B cell (primary cell): Measurements from ENCODE around the gene STUM. TPM values are rescaled to one million over a fixed set of nuclear protein-coding genes. Genes with fewer than 3 reads are reported as not detected.

Source experiments
- ATAC-seq: fragments of 200-7000 bp; cut with Tn5 transposase; one replicate; pipeline ENCODE4 v1.10.0; 2021; ENCODE audit warnings: low read depth, mild to moderate bottlenecking, moderate number of reproducible peaks, moderate library complexity
- CTCF ChIA-PET: fragments of 350-600 bp; sonication (Branson Sonifier 250); formaldehyde crosslinking; loops from one replicate; lab custom pipeline; 2021; ENCODE audit warnings: antibody characterized with exemption, inconsistent platforms; lab: Charles Lee
- POLR2A ChIA-PET: fragments of 350-600 bp; sonication (Branson Sonifier 250); formaldehyde crosslinking; loops from one replicate; lab custom pipeline; 2021; ENCODE audit warnings: antibody characterized with exemption; lab: Charles Lee
- DNase-seq: peaks from one replicate; pipeline ENCODE4 v3.0.0; 2013
- H2AFZ ChIP-seq: 2 replicates; pipeline ENCODE4 v1.6.1; 2012; ENCODE audit warnings: mild to moderate bottlenecking, low read depth, low read length; ENCODE audit not compliant: insufficient read depth, poor library complexity, severe bottlenecking
- H3K27ac ChIP-seq, 2 donors: 1 replicate in 1 of 2; 2 replicates in 1 of 2; pipeline ENCODE4 v1.5.1; 2012 to 2013; ENCODE audit warnings: low read length in 2 of 2, mild to moderate bottlenecking in 2 of 2, moderate library complexity in 1 of 2
- H3K27me3 ChIP-seq, 4 experiments: fragments of 200-600 bp in 1 of 4; sonication (generic) in 1 of 4; replicated peaks in 1 of 4; 1 replicate in 2 of 4; 2 replicates in 2 of 4; pipeline versions ENCODE4 v1.6.1 to v1.7.0; 2013 to 2016; ENCODE audit warnings: low read length in 3 of 4, mild to moderate bottlenecking in 2 of 4, mixed read lengths in 1 of 4, moderate library complexity in 1 of 4; ENCODE audit not compliant: insufficient read depth in 4 of 4, control insufficient read depth in 3 of 4; ENCODE audit errors: control extremely low read depth in 1 of 4
- H3K36me3 ChIP-seq, 2 experiments: replicated peaks in 1 of 2; 1 replicate in 1 of 2; 2 replicates in 1 of 2; pipeline versions ENCODE4 v1.6.1 to v1.7.1; 2013; ENCODE audit warnings: low read length in 1 of 2; ENCODE audit not compliant: insufficient read depth in 2 of 2, control insufficient read depth in 1 of 2; ENCODE audit errors: control extremely low read depth in 1 of 2, extremely low read depth in 1 of 2
- H3K4me1 ChIP-seq, 2 donors: fragments of 200-600 bp in 1 of 2; sonication (generic) in 1 of 2; 1 replicate in 1 of 2; 2 replicates in 1 of 2; pipeline versions ENCODE4 v1.5.1 to v1.6.1; 2013 to 2017; ENCODE audit warnings: low read length in 2 of 2; ENCODE audit not compliant: control insufficient read depth in 2 of 2, insufficient read depth in 2 of 2
- H3K4me2 ChIP-seq: replicated peaks from 2 replicates; pipeline ENCODE3; 2012; ENCODE audit warnings: mild to moderate bottlenecking, low read depth, low read length; ENCODE audit not compliant: poor library complexity, severe bottlenecking
- H3K4me3 ChIP-seq, 5 experiments: fragments of 200-600 bp in 1 of 5; sonication (generic) in 1 of 5; 1 replicate in 3 of 5; 2 replicates in 2 of 5; pipeline versions ENCODE4 v1.5.1 to v1.7.0; 2011 to 2016; ENCODE audit warnings: low read length in 4 of 5, mild to moderate bottlenecking in 4 of 5, low read depth in 2 of 5, control low read depth in 1 of 5, moderate library complexity in 1 of 5; ENCODE audit not compliant: insufficient read depth in 1 of 5; ENCODE audit errors: control extremely low read depth in 1 of 5, extremely low read depth in 1 of 5
- H3K79me2 ChIP-seq: fragments of 200-600 bp; sonication (generic); one replicate; pipeline ENCODE4 v1.6.0; 2016; ENCODE audit warnings: low read length; ENCODE audit not compliant: control insufficient read depth, insufficient read depth
- H3K9ac ChIP-seq: fragments of 200-600 bp; sonication (generic); 2 replicates; pipeline ENCODE4 v1.6.1; 2017; ENCODE audit warnings: mild to moderate bottlenecking, low read length, moderate library complexity
- H3K9me3 ChIP-seq, 3 donors: one replicate each; pipeline versions ENCODE4 v1.6.1 to v1.7.1; 2013; ENCODE audit warnings: low read length in 2 of 3; ENCODE audit not compliant: control insufficient read depth in 2 of 3, insufficient read depth in 1 of 3; ENCODE audit errors: control extremely low read depth in 1 of 3
- H4K20me1 ChIP-seq: 2 replicates; pipeline ENCODE4 v1.6.0; 2012; ENCODE audit warnings: mild to moderate bottlenecking, low read length; ENCODE audit not compliant: insufficient read depth, control insufficient read depth, poor library complexity, severe bottlenecking
- H3K27ac Mint-ChIP-seq: one replicate; pipeline ENCODE4 v1.8.0; 2021; ENCODE audit warnings: mixed read lengths
- H3K27me3 Mint-ChIP-seq: one replicate; pipeline ENCODE4 v1.8.0; 2021; ENCODE audit warnings: mixed read lengths
- H3K4me1 Mint-ChIP-seq: one replicate; pipeline ENCODE4 v1.8.0; 2021; ENCODE audit warnings: mixed read lengths
- H3K4me3 Mint-ChIP-seq: one replicate; pipeline ENCODE4 v1.8.0; 2021; ENCODE audit warnings: mixed read lengths
- H3K9me3 Mint-ChIP-seq: one replicate; pipeline ENCODE4 v1.8.0; 2022; ENCODE audit warnings: mixed read lengths; ENCODE audit not compliant: insufficient read depth
- CTCF ChIP-seq: fragments of 200-600 bp; IDR thresholded peaks from one replicate; pipeline ENCODE4 v1.8.0; 2022; ENCODE audit warnings: antibody characterized with exemption, mild to moderate bottlenecking
- EZH2 ChIP-seq: IDR thresholded peaks from 2 replicates; pipeline ENCODE4 v1.6.1; 2012; ENCODE audit warnings: borderline replicate concordance, low read depth, mild to moderate bottlenecking, moderate library complexity, low read length; ENCODE audit not compliant: insufficient read depth, poor library complexity, severe bottlenecking
- WGBS: methylation state at CpG from one replicate; pipeline ENCODE4 v1.1.5; 2013; ENCODE audit warnings: missing lambda C conversion rate; ENCODE audit not compliant: insufficient coverage; 5-methylcytosine and 5-hydroxymethylcytosine counted together
- intact Hi-C: fragments of 100-400 bp; cut with micrococcal nuclease; formaldehyde crosslinking; loops from one replicate; pipeline ENCODE4 v1.10.0; 2022
- polyA plus RNA-seq: library from polyadenylated mRNA; depleted of rRNA; stranded (reverse); fragments of >200 nt; gene quantifications from 2 replicates; pipeline ENCODE4 v1.2.3, GENCODE V29; 2012
- total RNA-seq, 2 donors: library from RNA; stranded (reverse); fragments of 120-200 nt in 1 of 2; gene quantifications; 1 replicate in 1 of 2; 2 replicates in 1 of 2; pipeline versions ENCODE4 v1.2.3 to v1.2.4, GENCODE V29; 2013 to 2022

Gene STUM
- total and polyA plus RNA-seq, 2 donors (not counting 1 experiment from before 2014, with no cell fraction given), result 0.12 to 0.69 TPM

GRCh38 chr1:226526801-226527595 lies 21.6 kb upstream of the STUM start:
- WGBS, result 96% methylated on average over 16 of the region's 21 CpGs
- ATAC-seq (no peak), DNase-seq (no peak)
- Histone ChIP-seq H4K20me1 (no peaks in the 10 kb centered on the region), H3K9me3 (peaks cover 0 to 6% (median 0%) of the 10 kb centered on the region in 3 donors), H3K4me3 (no peak overlapping the region), H3K4me1 (no peaks in the 10 kb centered on the region), H2AFZ (no peak overlapping the region), H3K79me2 (no peaks in the 10 kb centered on the region), H3K27ac (no peak overlapping the region), H3K27me3 (peaks cover 0 to 5% (median 0%) of the 10 kb centered on the region in 4 experiments), H3K36me3 (no peaks in the 10 kb centered on the region), H3K4me2 (no peak overlapping the region), H3K9ac (no peak overlapping the region)
- ChIA-PET POLR2A (no interaction called here), CTCF (no interaction called here)
- Mint-ChIP-seq H3K9me3 (no peaks in the 10 kb centered on the region), H3K4me1 (no peaks in the 10 kb centered on the region), H3K27me3 (peaks cover 31% of the 10 kb centered on the region), H3K27ac (no peak overlapping the region), H3K4me3 (peak overlapping the region; percentile 5)
- intact Hi-C loops, result no loop called here
- TF ChIP-seq CTCF (no peak), EZH2 (no peak)

GRCh38 chr1:226529891-226530290 lies 18.7 kb upstream of the STUM start:
- DNase-seq, result no peak
- Histone ChIP-seq H3K27ac (no peak overlapping the region), H2AFZ (no peak overlapping the region), H3K79me2 (no peaks in the 10 kb centered on the region), H3K4me1 (no peaks in the 10 kb centered on the region), H3K4me3 (no peak overlapping the region), H3K4me2 (no peak overlapping the region), H3K9ac (no peak overlapping the region), H3K9me3 (peaks cover 0 to 6% (median 0%) of the 10 kb centered on the region in 3 donors), H4K20me1 (no peaks in the 10 kb centered on the region), H3K36me3 (no peaks in the 10 kb centered on the region), H3K27me3 (peaks cover 0 to 2% (median 0%) of the 10 kb centered on the region in 4 experiments)
- TF ChIP-seq CTCF (no peak), EZH2 (no peak)
- no peak overlapping the region for H3K27ac Mint-ChIP-seq
- no peak for ATAC-seq
- no peaks in the 10 kb centered on the region for H3K4me1 Mint-ChIP-seq
- H3K4me3 Mint-ChIP-seq, result no peak overlapping the region
- 94% methylated on average over 7 of the region's 7 CpGs for WGBS
- ChIA-PET CTCF (no interaction called here), POLR2A (no interaction called here)
- peaks cover 24% of the 10 kb centered on the region for H3K27me3 Mint-ChIP-seq
- intact Hi-C loops, result no loop called here
- H3K9me3 Mint-ChIP-seq, result no peaks in the 10 kb centered on the region
